Glutamatergic neuron (in vitro differentiated cells): ENCODE data around the gene TMED9. TPM values are rescaled to one million over a fixed set of nuclear protein-coding genes. Genes with fewer than 3 reads are reported as not detected.
A peak's percentile ranks its signal among the peaks of the same experiment; 100 is the strongest.

Experiments
- DNase-seq: peaks from one replicate; pipeline ENCODE4 v3.0.0; 2022
- H3K27ac Mint-ChIP-seq: one replicate; pipeline ENCODE4 v1.8.0; 2020; ENCODE audit warnings: mild to moderate bottlenecking, mixed read lengths, inconsistent platforms; ENCODE audit not compliant: unreplicated experiment
- H3K27me3 Mint-ChIP-seq: one replicate; pipeline ENCODE4 v1.8.0; 2020; ENCODE audit warnings: mild to moderate bottlenecking, moderate library complexity, mixed read lengths, inconsistent platforms; ENCODE audit not compliant: unreplicated experiment
- H3K36me3 Mint-ChIP-seq: one replicate; pipeline ENCODE4 v1.8.0; 2020; ENCODE audit warnings: mild to moderate bottlenecking, mixed read lengths, inconsistent platforms; ENCODE audit not compliant: unreplicated experiment
- H3K4me1 Mint-ChIP-seq: one replicate; pipeline ENCODE4 v1.8.0; 2020; ENCODE audit warnings: mild to moderate bottlenecking, low read depth, mixed read lengths, inconsistent platforms; ENCODE audit not compliant: unreplicated experiment
- H3K4me3 Mint-ChIP-seq: one replicate; pipeline ENCODE4 v1.8.0; 2020; ENCODE audit warnings: mild to moderate bottlenecking, mixed read lengths, inconsistent platforms; ENCODE audit not compliant: unreplicated experiment
- H3K9me3 Mint-ChIP-seq: one replicate; pipeline ENCODE4 v1.8.0; 2020; ENCODE audit warnings: mild to moderate bottlenecking, moderate library complexity, mixed read lengths, inconsistent platforms; ENCODE audit not compliant: unreplicated experiment
- total RNA-seq: library from RNA; stranded (reverse); fragmentation: NEBNext Ultra II Directional; extraction: Animal tissue kit (Norgen Biotek cat#: 25700); gene quantifications from one replicate; pipeline ENCODE4 v1.2.1, GENCODE V29; 2021; ENCODE audit not compliant: unreplicated experiment
- TF ChIP-seq, protein P1 (sequence below): fragments of 200-600 bp; sonication (generic); IDR thresholded peaks from one replicate; pipeline ENCODE4 v1.5.0; 2021; ENCODE audit not compliant: partially characterized antibody, unreplicated experiment

TMED9 gene
- total RNA-seq, 1 donor from 2014 or later, result 94.6 TPM

DNA sequence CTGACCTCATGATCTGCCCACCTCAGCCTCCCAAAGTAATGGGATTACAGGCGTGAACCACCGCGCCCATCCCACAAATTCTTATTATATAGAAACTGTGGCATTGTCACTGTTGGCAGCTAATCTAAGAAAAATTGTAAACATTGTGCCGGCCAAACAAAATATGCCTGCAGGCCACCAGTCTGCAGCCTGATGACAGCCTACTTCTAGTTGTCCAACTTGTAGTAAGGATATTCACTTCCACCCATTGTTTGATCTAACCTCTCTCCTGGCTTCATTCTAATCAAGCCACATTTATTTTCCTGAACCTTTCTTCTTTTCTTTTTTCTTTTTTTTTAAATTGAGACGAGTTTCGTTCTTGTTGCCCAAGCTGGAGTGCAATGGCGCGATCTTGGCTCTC is 13.7 kb upstream of the TMED9 start:
- Mint-ChIP-seq H3K4me3 (no peak overlapping the region), H3K27ac (no peak overlapping the region), H3K4me1 (no peaks in the 10 kb centered on the region), H3K27me3 (peaks cover 5% of the 10 kb centered on the region), H3K9me3 (peaks cover 3% of the 10 kb centered on the region), H3K36me3 (no peaks in the 10 kb centered on the region)
- TF ChIP-seq, protein P1, sequence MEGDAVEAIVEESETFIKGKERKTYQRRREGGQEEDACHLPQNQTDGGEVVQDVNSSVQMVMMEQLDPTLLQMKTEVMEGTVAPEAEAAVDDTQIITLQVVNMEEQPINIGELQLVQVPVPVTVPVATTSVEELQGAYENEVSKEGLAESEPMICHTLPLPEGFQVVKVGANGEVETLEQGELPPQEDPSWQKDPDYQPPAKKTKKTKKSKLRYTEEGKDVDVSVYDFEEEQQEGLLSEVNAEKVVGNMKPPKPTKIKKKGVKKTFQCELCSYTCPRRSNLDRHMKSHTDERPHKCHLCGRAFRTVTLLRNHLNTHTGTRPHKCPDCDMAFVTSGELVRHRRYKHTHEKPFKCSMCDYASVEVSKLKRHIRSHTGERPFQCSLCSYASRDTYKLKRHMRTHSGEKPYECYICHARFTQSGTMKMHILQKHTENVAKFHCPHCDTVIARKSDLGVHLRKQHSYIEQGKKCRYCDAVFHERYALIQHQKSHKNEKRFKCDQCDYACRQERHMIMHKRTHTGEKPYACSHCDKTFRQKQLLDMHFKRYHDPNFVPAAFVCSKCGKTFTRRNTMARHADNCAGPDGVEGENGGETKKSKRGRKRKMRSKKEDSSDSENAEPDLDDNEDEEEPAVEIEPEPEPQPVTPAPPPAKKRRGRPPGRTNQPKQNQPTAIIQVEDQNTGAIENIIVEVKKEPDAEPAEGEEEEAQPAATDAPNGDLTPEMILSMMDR, result no peak
- no peak for DNase-seq

DNA sequence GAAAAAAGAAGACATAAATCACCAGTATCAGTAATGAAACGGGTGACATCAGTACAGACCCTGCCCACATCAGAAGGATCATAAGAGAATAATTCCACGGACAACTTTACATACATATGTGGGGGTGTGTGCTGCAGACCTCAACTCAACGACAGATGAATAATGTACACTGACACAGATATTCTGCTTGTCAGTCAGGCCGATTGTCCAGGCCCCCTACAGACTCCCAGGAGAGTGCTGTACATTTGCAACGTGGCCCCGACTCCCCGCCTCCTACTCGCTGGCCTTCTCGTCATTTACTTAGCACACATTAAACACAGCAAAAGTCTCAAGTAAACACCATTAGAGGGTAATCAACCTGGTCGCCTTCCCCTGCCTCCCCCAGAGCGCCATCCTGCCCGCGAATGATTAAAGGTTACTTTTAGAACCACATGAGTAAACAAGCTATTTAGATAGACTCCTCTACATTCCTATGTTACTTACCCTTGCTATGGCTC is 3.5 kb upstream of the TMED9 start:
- TF ChIP-seq, protein P1, result no peak
- DNase-seq, result no peak
- Mint-ChIP-seq H3K36me3 (no peaks in the 10 kb centered on the region), H3K9me3 (peaks cover 5% of the 10 kb centered on the region), H3K4me1 (no peaks in the 10 kb centered on the region), H3K27me3 (peaks cover 6% of the 10 kb centered on the region), H3K27ac (no peak overlapping the region), H3K4me3 (no peak overlapping the region)

DNA sequence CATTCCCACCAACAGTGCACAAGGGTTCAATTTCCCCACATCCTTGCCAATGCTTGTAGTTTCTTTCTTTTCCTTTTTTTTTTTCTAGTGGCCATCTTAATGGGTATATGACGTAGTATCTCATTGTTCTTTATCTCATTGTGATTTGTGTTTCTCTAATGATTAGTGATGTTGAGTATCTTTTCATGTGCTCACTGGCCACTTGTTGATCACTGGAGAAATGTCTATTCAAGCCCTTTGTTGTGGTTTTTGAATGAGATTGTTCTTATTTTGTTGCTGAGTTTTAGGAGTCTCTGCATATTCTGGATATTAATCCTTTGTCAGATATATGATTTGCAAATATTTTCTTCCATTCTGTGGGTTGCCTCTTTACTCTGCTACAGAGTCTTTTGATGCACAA is 1.6 kb upstream of the TMED9 start:
- Mint-ChIP-seq H3K36me3 (no peaks in the 10 kb centered on the region), H3K27me3 (peaks cover 5% of the 10 kb centered on the region), H3K27ac (no peak overlapping the region), H3K4me1 (no peaks in the 10 kb centered on the region), H3K9me3 (peaks cover 4% of the 10 kb centered on the region), H3K4me3 (no peak overlapping the region)
- TF ChIP-seq, protein P1, result no peak
- no peak for DNase-seq

DNA sequence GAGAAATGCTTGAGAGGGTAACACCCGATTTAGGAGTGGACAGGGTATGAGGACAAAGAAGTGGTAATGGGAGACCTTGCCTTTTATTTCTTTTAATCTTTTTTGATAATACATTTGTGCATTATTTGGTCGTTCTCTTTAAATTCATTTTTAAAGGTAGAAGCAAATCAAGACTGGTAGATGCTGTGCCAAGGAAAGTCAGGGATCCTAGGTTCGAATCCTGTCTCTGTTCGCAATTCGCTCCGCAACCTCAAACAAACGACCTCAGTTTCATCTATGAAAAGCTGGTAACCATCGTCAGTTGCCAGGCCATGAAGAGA is 353 bp upstream of the TMED9 start:
- no peak for DNase-seq
- Mint-ChIP-seq H3K4me3 (peak overlapping the region; percentile 99), H3K27ac (peak overlapping the region; percentile 86), H3K36me3 (no peaks in the 10 kb centered on the region), H3K4me1 (no peaks in the 10 kb centered on the region), H3K27me3 (peaks cover 4% of the 10 kb centered on the region), H3K9me3 (peaks cover 5% of the 10 kb centered on the region)
- TF ChIP-seq, protein P1, result no peak

DNA sequence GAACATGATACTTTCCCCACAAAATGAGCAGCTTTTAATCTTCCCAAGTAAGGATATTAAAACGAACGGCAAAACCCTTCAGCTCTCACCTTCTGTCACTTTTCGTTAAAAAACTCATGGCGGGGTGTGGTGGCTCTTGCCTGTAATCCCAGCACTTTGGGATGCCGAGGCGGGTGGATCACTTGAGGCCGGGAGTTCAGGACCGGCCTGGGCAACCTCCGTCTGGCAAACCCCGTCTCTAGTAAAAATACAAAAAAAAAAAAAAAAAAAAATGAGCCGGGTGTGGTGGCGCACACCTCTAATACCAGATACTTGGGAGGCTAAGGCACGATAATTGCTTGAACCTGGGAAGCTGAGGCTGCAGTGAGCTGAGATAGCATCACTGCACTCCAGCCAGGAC is 902 bp downstream of the TMED9 start:
- Mint-ChIP-seq H3K4me3 (peak overlapping the region; percentile 99), H3K9me3 (peaks cover 5% of the 10 kb centered on the region), H3K4me1 (no peaks in the 10 kb centered on the region), H3K27me3 (peaks cover 4% of the 10 kb centered on the region), H3K36me3 (no peaks in the 10 kb centered on the region), H3K27ac (peak overlapping the region; percentile 8)
- TF ChIP-seq, protein P1, result no peak
- no peak for DNase-seq
